ENCODE data around the gene VSX2. TPM values are rescaled to one million over a fixed set of nuclear protein-coding genes. Genes with fewer than 3 reads are reported as not detected.

VSX2 gene
- total RNA-seq, 1 experiment from 2014 or later, result not detected

DNA sequence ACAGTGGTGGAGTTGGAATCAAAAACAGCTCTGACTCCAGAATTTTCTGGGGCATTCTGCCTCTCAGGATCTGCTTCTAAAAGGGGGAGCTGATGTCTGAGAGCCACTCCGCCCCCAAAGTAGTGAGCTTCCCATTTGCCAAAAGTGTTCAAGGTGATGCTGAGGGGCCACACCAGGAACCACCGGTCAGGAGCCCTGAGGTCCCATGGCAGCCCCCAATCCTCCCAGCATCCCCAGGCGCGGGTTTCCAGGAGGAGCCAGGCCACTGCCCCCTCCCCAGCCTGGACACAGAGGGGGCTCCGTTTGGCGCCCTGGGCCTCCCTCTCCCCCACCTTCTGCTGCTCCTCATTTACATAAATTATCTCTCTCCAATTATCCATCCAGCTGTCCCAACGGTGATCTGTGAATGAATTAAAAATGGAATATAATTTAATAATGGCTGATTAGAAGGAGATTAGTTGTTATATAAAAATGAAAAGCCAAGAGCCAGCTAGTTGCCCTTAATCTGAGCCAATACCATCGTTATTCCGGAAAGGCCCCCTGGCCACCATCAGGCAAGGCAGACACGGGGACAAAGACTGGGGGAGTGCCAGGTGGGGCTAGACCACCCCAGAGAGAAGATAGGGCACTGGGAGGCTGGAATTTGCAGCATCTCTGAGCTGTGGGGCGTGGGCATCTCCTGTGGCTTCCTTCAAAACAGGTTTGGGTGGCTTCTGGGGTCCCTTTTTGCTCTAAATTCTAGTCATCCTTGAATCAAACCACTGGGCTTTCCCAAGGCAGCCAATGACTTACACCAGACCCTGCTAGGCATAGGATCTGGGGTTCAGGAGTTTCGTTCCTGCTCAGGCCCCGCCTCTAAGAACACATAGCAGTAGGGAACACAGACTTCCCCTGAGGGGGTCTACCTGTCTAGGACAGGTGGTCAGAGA, 19.7 kb upstream of the VSX2 start:
- in situ Hi-C loops (cut with HindIII; ENCODE audit: low pct_unique_long_range_greater_than_20kb, low sequenced_read_pairs), result loop anchor here (10.0 kb wide), 1 partner anchor 105 kb away; no protein-coding TSS in a partner anchor
- no peak for DNase-seq (ENCODE audit: low read depth)

DNA sequence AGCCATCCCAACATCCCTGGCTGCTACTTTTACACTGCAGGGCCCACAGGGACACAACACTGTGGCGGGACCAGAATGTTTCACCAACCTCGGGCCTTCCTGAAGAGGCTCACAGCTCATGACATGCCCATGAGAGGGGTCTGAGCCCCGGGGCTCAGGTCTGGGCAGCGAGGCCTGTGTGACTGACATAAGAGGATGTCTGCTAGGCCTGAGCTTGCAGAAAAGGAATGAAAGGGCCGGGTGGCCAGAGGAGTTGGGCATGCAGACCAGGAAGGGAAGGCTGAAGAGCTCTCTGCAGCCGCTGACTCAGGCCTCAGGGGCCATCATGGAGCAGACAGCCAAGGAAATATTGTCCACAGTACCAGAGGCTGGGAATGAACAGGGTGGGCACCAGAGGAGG, 18.3 kb upstream of the VSX2 start:
- DNase-seq (ENCODE audit: low read depth), result no peak
- in situ Hi-C loops (cut with HindIII; ENCODE audit: low pct_unique_long_range_greater_than_20kb, low sequenced_read_pairs), result loop anchor here (10.0 kb wide), 1 partner anchor 106 kb away; no protein-coding TSS in a partner anchor

DNA sequence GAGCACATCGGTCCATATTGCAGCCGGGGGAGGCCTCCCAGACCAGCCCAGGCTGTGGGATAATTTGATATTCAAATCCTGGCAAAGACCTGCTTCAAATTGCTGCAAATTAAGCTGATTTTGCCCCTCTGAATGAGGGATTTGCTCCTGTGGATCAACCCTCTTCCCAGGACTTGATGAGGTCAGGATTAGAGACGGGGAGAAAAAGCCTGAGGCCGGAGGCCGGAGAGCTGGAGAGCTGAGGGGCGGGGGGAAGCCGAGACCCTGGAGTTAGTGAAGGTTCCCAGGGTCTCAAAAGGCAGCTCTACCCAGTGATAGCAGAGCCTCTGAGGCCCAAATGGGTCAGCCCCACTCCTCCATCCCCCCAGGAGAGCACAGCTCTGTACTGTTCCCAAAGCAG, 17.5 kb upstream of the VSX2 start:
- in situ Hi-C loops (cut with HindIII; ENCODE audit: low pct_unique_long_range_greater_than_20kb, low sequenced_read_pairs), result loop anchor here (10.0 kb wide), 1 partner anchor 107 kb away; no protein-coding TSS in a partner anchor
- no peak for DNase-seq (ENCODE audit: low read depth)

DNA sequence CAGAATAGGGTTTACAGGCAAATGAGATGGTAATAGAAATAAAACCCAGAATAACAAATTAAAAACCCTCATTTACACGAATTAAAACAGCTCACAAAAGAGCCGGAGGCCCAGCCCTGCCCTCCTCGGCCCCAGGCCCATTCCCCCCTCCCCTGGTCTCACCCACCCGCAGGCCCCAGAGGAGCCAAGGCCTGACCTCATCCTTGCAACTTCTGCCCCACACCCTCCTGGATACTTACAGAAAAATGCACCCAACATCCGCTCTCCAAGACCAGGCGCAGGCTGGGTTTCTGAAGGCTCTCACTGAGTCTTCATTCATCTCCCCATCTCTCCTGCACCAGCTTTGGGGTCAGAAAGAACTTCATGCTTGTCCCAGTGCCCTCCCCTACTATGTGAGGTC, 16.2 kb upstream of the VSX2 start:
- in situ Hi-C loops (cut with HindIII; ENCODE audit: low pct_unique_long_range_greater_than_20kb, low sequenced_read_pairs), result loop anchor here (10.0 kb wide), 1 partner anchor 108 kb away; no protein-coding TSS in a partner anchor
- no peak for DNase-seq (ENCODE audit: low read depth)

DNA sequence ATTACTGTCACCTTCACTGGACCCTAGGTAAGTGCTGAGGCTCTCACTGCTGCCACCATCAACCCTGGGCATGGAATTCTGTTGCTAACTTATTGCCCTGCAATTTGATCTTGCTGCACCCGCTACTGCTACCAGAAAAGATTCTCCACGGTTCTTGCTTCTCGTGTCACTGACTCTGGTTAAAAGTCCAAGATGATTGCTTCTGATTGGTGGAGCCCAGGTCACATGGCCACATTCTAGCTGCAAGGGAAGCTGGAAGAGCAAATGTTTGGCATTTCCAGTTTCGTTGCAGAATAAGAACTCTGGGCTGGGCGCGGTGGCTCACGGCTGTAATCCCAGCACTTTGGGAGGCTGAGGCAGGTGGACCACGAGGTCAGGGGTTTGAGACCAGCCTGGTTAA, 7.5 kb upstream of the VSX2 start:
- no peak for DNase-seq (ENCODE audit: low read depth)
- in situ Hi-C loops (cut with HindIII; ENCODE audit: low pct_unique_long_range_greater_than_20kb, low sequenced_read_pairs), result no loop called here

DNA sequence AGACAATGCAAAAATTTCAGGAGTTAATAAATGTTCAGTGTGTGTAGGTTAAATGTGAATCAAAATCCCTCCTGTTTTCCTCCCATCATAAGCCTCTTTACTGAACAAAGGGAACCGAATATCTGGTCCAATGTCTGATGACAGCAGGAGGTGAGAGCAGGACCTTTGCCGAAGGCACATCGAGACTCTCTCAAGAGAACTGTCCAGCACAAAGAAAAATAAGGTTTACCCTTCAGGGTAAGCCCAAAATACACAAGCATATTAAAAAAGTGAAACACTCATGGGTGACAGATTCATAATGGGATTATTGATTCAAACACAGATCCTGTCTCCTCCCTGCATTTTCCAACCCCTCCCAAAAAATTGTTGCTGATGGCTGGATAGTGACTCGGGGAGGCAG, 4.2 kb upstream of the VSX2 start:
- in situ Hi-C loops (cut with HindIII; ENCODE audit: low pct_unique_long_range_greater_than_20kb, low sequenced_read_pairs), result no loop called here
- DNase-seq (ENCODE audit: low read depth), result no peak

DNA sequence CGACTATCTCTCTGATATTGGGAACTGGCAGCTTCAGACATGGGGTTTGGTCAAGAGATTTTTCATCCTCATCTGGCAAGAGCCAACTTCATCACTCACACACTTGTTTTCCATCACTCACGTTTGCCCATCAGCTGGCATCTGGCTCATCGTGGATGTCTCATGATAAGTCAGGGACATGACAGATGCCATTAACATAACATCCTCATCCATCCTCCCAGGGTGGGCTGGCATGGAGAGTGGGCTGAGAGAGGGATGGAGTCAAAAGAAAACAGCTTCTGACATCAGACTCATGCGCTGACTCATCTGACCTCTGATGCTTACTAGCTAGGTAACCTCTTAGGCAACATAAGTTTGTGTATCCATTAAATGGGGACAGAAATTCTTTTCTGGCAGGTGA, 1.8 kb upstream of the VSX2 start:
- no peak for DNase-seq (ENCODE audit: low read depth)
- in situ Hi-C loops (cut with HindIII; ENCODE audit: low pct_unique_long_range_greater_than_20kb, low sequenced_read_pairs), result no loop called here

DNA sequence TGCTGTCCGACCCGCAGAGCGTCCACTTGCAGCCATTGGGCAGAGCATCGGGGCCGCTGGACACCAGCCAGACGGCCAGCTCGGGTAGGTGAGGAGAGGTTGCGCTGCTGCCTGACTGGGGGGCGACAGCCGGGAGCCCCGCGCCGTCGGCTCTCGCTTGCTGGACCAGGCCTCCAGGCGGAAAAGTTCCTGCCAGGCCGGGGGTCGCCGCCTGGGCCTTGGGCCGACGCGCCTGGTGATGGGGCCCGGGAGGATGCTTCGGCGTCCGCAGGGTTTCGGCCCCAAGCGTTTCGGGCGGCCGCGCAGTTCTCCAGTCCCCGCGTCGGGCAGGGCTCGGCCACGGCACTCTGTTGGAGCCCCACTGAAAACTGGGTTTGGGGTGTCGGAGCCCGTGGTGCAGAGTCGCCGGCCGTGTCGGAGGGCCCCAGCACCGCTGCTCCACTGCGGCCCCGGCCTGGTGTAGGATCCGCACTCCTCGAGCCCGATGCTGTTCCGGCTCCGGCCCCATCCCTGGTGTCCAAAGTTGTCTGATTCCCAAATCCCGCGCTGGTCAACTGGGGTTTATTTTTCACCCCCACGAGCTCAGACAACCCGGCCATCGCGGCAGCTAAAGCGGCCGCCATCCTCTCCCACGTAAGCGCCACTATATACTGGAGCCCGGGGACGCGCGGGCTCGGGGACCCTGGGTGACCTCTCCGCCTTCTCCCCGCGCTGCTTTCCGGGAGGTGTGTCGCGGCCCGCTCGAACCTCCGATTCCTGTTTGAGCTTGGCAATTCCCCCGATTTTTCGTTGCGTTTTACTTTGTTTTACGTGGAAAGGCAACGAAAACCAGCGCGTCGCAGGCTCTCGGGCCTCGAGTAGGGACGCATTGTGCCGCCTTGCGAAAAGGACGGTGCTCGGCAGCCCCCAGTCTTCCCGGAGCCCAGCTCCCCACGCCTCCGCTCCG, 872 bp downstream of the VSX2 start:
- no peak for DNase-seq (ENCODE audit: low read depth)
- in situ Hi-C loops (cut with HindIII; ENCODE audit: low pct_unique_long_range_greater_than_20kb, low sequenced_read_pairs), result no loop called here

DNA sequence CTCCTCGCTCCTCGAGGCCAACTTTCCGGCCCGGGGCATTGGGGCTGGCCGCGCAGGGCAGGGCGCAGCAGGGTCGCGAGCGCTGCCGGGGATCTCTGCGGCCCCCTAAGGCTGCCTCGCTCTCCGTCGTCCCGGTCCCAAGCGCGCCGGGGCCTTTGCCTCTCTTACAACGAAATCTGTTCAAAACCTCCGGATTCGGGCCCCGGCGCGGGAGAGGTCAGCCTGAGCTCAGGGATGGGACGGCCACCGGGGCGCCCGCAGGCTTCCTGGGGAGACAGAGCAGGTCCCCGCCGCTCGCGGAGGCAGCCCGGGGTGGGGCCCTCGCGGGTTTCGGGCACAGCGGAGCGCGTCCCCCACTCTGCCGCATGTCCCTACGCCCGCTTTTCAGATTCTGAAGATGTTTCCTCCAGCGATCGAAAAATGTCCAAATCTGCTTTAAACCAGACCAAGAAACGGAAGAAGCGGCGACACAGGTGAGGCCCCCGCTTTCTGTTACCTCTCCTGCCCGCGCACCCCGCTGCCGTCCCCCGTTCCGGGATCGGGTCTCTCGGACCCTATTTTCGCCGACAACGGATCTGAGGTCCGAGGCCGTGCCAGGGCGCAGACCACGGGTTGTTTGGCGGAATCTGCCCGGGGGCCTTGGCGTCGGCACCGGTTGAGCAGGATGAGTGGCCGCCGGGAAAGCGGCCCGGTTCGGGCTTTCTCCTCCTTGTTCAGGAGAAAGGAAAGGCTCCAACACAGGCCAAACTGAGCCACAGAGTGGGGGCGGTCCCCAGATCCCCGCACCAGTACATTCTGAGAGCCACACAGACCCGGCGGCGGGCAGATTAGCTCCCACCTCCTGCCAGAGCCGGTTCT, 1.8 kb downstream of the VSX2 start:
- in situ Hi-C loops (cut with HindIII; ENCODE audit: low pct_unique_long_range_greater_than_20kb, low sequenced_read_pairs), result no loop called here
- no peak for DNase-seq (ENCODE audit: low read depth)

DNA sequence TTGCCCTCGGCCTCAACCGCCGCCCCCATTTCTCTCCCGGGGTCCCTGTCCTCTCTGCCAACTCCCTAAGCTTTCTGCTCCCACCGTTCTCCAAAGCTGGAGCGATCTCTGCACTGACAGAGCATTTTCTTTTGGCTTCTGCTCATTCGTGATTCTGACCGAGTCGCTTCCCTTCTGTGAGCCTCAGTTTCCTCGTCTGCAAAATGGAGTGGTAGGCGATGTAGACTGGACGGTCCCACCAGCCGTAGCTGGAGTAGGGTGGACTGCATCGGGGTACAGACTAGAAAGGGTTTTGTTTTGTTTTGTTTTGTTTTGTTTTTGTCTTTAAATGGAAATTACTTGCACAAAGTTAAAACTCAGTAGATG, 2.4 kb downstream of the VSX2 start:
- in situ Hi-C loops (cut with HindIII; ENCODE audit: low pct_unique_long_range_greater_than_20kb, low sequenced_read_pairs), result no loop called here
- DNase-seq (ENCODE audit: low read depth), result no peak

DNA sequence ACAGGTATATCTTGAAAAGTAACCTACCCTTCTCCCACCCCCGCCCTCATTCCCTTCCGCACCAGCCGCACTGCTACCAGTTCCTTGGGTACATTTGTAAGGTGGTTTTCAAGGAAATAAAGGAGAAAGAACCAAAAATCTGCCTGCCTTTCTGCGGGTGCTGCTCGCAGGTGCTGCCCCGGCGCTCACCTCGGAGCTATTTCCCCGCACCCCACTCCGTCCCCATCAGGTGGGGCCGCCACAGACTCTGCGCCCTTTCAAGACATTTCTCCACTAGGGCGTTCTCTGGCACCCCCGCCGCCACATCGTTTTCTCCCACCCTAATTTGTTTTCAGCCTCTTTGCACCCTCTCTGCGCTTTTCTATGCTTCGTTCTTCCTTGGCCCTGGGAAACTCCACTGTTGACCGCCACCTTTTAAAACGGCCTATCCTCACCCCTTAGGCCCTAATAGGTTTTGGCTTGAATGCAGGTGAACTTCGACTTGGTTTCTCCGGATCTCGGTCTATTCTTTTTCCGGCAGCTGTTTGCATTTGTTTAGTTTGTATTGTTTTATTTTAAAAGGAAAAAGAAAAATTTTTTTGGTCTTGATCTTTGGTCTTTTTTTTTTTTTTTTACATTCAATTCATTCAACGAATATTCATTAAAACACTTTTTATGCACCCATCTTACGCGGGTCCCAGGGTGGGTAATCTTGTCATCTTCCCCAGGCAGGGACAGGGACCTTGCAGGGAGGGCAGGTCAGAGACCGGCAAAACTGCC, 3.0 kb downstream of the VSX2 start:
- in situ Hi-C loops (cut with HindIII; ENCODE audit: low pct_unique_long_range_greater_than_20kb, low sequenced_read_pairs), result no loop called here
- no peak for DNase-seq (ENCODE audit: low read depth)

DNA sequence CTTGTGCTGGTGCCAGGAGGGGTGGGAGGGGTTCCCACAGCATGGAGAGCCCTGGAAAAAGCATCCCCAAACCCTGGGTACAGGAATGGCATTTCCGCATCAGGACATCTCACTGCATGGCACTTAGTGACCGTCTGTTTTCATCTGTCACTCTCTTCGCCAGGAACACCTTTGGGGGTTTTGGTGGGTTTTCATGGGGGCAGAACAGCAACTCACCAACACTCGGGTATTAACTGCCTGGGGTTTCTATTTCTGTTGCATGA, 3.5 kb downstream of the VSX2 start:
- in situ Hi-C loops (cut with HindIII; ENCODE audit: low pct_unique_long_range_greater_than_20kb, low sequenced_read_pairs), result no loop called here
- DNase-seq (ENCODE audit: low read depth), result no peak

DNA sequence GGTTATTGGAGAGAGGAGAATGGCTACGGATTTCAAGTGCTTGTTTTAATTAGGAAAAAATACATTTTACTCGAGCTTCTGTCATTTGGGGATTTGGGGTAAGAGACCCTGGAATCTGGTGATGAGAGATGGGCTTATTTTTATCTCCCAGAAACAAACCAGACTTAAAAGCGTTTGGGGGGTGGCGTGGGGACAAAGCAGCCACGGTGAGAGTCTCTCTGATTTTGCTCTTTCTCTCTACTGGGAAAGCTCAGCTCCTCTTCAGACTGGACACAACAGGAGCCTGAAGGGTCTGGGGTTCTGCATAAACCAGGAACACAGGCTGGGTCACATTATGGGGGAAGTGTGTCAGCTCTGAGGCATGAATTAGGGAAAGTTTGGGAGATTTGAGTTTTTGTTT, 3.8 kb downstream of the VSX2 start:
- in situ Hi-C loops (cut with HindIII; ENCODE audit: low pct_unique_long_range_greater_than_20kb, low sequenced_read_pairs), result no loop called here
- no peak for DNase-seq (ENCODE audit: low read depth)

DNA sequence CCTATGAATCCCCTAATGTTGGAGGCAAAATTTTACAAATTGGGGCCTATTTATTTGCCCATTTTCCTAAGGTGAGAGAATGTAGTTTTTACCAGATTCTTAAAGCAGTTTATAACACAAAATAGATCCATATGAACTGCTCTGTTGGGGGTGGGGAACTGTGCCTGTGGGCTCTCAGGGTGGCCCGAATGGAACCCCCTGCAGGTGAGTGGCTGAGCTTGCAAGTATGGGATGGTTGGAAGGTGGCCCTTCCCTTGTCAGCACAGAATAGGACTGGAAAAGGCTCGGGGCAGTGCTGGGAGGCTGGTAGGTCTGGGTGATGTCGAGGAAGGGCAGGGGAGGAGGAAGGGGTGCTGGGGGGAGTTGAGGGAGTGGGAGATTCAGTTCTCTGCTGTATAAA, 4.9 kb downstream of the VSX2 start:
- in situ Hi-C loops (cut with HindIII; ENCODE audit: low pct_unique_long_range_greater_than_20kb, low sequenced_read_pairs), result no loop called here
- no peak for DNase-seq (ENCODE audit: low read depth)

DNA sequence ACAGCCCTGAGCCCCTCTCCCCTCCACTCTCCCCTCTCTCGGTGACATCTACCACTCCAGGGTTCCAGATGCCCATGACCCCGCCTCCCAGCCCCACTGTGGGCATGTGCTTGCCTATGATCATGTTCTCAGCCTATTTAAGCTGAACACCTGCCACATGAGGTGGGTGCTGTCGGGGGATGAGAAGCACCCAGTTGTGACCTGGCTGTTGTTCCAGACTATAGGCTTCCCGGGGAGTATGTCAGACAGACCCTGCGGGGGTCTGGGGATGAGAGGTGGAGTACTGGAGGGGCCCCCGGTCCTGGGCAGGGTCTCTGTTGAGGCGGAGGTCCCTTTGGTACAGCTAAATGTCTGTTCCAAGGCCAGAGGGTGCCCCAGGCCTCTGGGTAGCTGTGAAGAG, 6.0 kb downstream of the VSX2 start:
- in situ Hi-C loops (cut with HindIII; ENCODE audit: low pct_unique_long_range_greater_than_20kb, low sequenced_read_pairs), result no loop called here
- no peak for DNase-seq (ENCODE audit: low read depth)

DNA sequence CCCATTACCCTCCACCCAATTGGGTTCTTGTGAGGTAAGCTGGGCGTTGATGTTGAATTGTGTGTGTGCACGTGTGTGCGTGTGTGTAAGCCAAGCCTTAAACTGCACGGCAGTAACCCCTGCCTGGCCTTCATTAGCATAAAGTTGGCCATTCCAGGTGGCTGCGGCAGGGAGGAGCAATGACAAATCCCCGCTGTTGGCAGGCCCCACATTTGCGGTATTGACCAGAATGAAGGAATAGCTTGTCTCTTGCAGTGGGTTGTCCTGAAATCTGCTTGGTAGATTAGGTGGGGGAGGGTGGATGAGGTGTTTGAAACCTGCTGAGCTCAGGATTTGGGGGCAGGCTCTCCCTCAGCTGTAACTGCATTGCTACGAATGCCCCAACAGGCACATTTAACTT, 7.3 kb downstream of the VSX2 start:
- DNase-seq (ENCODE audit: low read depth), result no peak
- in situ Hi-C loops (cut with HindIII; ENCODE audit: low pct_unique_long_range_greater_than_20kb, low sequenced_read_pairs), result no loop called here

DNA sequence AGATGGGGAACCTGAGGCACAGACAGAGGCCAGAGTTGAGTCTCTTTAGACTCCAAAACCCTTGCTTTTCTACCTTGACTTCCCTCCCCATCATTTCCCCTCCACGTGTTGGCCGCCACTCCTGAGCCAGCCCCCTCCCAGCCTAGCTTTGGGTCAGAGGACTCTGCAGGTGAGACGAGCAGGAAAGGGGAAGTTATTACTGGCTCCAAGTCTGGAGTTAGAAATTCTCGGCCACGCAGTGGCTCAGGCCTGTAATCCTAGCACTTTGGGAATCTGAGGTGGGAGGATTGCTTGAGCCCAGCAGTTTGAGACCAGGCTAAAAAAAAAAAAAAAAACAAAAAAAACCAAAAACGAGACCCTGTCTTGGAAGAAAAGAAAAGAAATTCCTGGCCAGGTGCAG, 8.8 kb downstream of the VSX2 start:
- DNase-seq (ENCODE audit: low read depth), result no peak
- in situ Hi-C loops (cut with HindIII; ENCODE audit: low pct_unique_long_range_greater_than_20kb, low sequenced_read_pairs), result no loop called here
